ENCODE results near the gene ITPR3.

ITPR3 gene

GRCh38 chr6:33695451-33695887 is 74.3 kb downstream of the ITPR3 start:
- no peak for DNase-seq (ENCODE audit: low read depth)
- TF ChIP-seq CTCF (IDR thresholded peaks at IDR 0.05; ENCODE audit: insufficient read depth, low read depth, low read length, missing control alignments), result no peak

GRCh38 chr6:33696076-33696475 is 75.0 kb downstream of the ITPR3 start:
- no peak overlapping the region for H3K4me3 ChIP-seq (ENCODE audit: low read depth, low read length)
- no peak for TF ChIP-seq CTCF (IDR thresholded peaks at IDR 0.05; ENCODE audit: insufficient read depth, low read depth, low read length, missing control alignments)
- DNase-seq (ENCODE audit: low read depth), result no peak

More at GRCh38 chr6:33695451-33695887, 74.3 kb downstream of the ITPR3 start:
- no peak overlapping the region for H3K4me3 ChIP-seq (ENCODE audit: low read depth, low read length)

GRCh38 chr6:33696548-33697518 is 75.7 kb downstream of the ITPR3 start:
- DNase-seq (ENCODE audit: low read depth), result peak; percentile 74
- H3K4me3 ChIP-seq (ENCODE audit: low read depth, low read length), result no peak overlapping the region
- no peak for TF ChIP-seq CTCF (IDR thresholded peaks at IDR 0.05; ENCODE audit: insufficient read depth, low read depth, low read length, missing control alignments)

GRCh38 chr6:33697845-33698244 is 76.7 kb downstream of the ITPR3 start:
- no peak for DNase-seq (ENCODE audit: low read depth)
- TF ChIP-seq CTCF (IDR thresholded peaks at IDR 0.05; ENCODE audit: insufficient read depth, low read depth, low read length, missing control alignments), result no peak
- no peak overlapping the region for H3K4me3 ChIP-seq (ENCODE audit: low read depth, low read length)

- TF ChIP-seq CTCF (IDR thresholded peaks at IDR 0.05; ENCODE audit: insufficient read depth, low read depth, low read length, missing control alignments), result no peak
- H3K4me3 ChIP-seq (ENCODE audit: low read depth, low read length), result no peak overlapping the region
- no peak for DNase-seq (ENCODE audit: low read depth)
Observed at GRCh38 chr6:33698494-33698893, 77.4 kb downstream of the ITPR3 start.

GRCh38 chr6:33699131-33699530 is 78.0 kb downstream of the ITPR3 start:
- H3K4me3 ChIP-seq (ENCODE audit: low read depth, low read length), result no peak overlapping the region
- no peak for TF ChIP-seq CTCF (IDR thresholded peaks at IDR 0.05; ENCODE audit: insufficient read depth, low read depth, low read length, missing control alignments)
- DNase-seq (ENCODE audit: low read depth), result no peak

All from GM12865 (cell line).